ENCODE data around the gene PCK2. TPM values are rescaled to one million over a fixed set of nuclear protein-coding genes. Genes with fewer than 3 reads are reported as not detected.

Gene PCK2
- total and polyA plus RNA-seq, 9 donors, result 2.4 to 66.8 (median 5.4) TPM

DNA sequence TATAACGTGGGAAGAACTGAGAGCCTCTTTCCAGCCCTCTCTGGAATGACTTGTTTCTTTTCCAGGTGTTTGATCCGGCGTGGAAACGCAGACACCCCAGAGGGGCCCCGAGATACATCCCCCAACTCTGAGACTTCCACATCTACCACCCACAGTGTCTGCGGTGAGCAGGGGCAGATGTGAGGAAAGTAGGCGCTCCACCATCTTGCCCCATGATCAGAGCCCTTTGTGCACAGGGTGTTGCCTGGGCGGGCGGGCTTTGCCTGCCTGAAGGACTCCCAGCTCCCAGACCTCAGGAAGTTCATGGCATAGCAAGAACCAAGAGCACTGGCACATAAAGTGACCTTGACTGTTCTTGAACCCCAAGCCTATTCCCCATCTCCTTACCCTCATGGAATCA, 39.5 kb upstream of the PCK2 start:
- intact Hi-C loops (cut with DNase I), result loop anchor here in 3 of 4 donors (5.0 to 10.0 kb wide), 2 partner anchors 50 to 108 kb away; partner anchors contain the start of gene IRF9 (in 1 of the 3)
- WGBS, 3 donors, result 91 to 96% (median 95%) methylated on average over 9 of the region's 9 CpGs

DNA sequence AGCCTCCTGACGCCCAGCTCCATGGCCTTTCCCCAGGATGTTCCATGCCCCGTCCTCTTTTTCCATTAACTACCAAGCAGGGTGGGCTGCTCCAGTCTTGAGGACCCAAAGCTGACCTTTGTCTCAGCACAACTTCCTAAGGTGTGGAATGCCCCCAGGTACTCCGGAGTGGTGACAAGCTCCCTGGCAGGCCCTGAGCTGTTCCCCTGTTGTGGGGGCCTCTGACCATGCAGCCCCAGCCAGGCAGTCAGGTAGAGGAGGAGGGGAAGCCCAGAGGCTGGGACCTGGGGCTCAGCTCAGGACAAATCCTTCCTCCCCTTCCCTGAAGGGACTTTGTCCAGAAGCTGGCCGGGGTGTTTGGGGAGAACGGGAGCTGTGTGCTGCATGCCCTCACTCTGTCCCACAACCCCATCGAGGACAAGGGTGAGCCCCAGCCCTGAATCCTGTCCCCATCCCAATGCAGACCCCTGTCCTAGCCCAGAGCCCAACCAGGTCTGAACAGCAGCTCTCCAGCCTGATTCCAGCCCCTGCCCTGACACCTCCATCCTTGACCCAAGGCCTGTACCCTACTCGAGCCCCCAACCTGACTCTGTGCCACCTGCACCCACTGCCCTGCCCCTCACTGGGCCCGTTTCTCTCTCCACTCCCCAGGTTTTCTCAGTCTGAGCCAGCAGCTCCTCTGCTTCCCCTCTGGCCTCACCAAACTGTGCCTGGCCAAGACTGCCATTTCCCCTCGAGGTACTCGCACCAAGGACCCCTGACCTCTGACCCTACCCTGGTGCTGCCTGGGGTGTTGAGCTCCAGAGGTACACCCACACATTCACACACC, 37.9 kb upstream of the PCK2 start:
- TF ChIP-seq EP300 (IDR thresholded peaks at IDR 0.05) (no peak), POLR2A (IDR thresholded peaks at IDR 0.05) (no peak)
- intact Hi-C loops (cut with DNase I), result loop anchor here in 3 of 4 donors (5.0 to 10.0 kb wide), 2 partner anchors 49 to 106 kb away; partner anchors contain the start of gene IRF9 (in 1 of the 3)
- H3K27me3 ChIP-seq, result no peaks in the 10 kb centered on the region
- DNase-seq, result no peak
- H3K27ac ChIP-seq, result no peak overlapping the region
- H3K9me3 ChIP-seq, result no peaks in the 10 kb centered on the region
- H3K36me3 ChIP-seq, result no peaks in the 10 kb centered on the region
- H3K4me3 ChIP-seq, result no peak overlapping the region
- WGBS, 3 donors, result 75 to 78% (median 75%) methylated on average over 10 of the region's 10 CpGs
- peaks cover 9% of the 10 kb centered on the region for H3K4me1 ChIP-seq (ENCODE audit: insufficient read depth)

More for the DNA sequence above, 39.5 kb upstream of the PCK2 start:
- Histone ChIP-seq H3K36me3 (no peaks in the 10 kb centered on the region), H3K27me3 (no peaks in the 10 kb centered on the region), H3K4me3 (no peak overlapping the region), H3K4me1 (ENCODE audit: insufficient read depth) (peaks cover 9% of the 10 kb centered on the region), H3K27ac (no peak overlapping the region), H3K9me3 (no peaks in the 10 kb centered on the region)
- no peak for DNase-seq
- no peak for TF ChIP-seq EP300 (IDR thresholded peaks at IDR 0.05)
- no peak for TF ChIP-seq POLR2A (IDR thresholded peaks at IDR 0.05)
- TF ChIP-seq, protein P1, sequence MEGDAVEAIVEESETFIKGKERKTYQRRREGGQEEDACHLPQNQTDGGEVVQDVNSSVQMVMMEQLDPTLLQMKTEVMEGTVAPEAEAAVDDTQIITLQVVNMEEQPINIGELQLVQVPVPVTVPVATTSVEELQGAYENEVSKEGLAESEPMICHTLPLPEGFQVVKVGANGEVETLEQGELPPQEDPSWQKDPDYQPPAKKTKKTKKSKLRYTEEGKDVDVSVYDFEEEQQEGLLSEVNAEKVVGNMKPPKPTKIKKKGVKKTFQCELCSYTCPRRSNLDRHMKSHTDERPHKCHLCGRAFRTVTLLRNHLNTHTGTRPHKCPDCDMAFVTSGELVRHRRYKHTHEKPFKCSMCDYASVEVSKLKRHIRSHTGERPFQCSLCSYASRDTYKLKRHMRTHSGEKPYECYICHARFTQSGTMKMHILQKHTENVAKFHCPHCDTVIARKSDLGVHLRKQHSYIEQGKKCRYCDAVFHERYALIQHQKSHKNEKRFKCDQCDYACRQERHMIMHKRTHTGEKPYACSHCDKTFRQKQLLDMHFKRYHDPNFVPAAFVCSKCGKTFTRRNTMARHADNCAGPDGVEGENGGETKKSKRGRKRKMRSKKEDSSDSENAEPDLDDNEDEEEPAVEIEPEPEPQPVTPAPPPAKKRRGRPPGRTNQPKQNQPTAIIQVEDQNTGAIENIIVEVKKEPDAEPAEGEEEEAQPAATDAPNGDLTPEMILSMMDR (IDR thresholded peaks at IDR 0.05), result no peak

DNA sequence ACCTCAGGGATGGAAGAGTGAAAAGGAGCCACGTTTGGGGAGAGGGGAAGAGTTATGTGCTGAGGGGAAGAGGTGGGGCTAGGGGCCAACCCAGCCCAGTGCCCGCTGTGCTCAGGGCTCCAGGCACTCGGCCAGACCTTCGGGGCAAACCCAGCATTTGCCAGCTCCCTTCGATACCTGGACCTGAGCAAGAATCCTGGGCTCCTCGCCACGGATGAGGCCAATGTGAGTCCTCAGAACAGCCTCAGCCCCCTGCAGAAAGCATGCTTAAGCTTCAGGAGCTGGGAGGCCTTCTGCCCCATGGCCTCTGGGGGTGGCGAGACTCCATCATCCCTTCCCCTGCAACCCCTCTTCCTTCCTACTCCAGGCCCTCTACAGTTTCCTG, 37.3 kb upstream of the PCK2 start:
- Histone ChIP-seq H3K27me3 (no peaks in the 10 kb centered on the region), H3K36me3 (no peaks in the 10 kb centered on the region), H3K9me3 (no peaks in the 10 kb centered on the region), H3K4me3 (no peak overlapping the region), H3K4me1 (ENCODE audit: insufficient read depth) (peaks cover 9% of the 10 kb centered on the region), H3K27ac (no peak overlapping the region)
- WGBS, 3 donors, result 72 to 76% (median 73%) methylated on average over 8 of the region's 8 CpGs
- no peak for TF ChIP-seq POLR2A (IDR thresholded peaks at IDR 0.05)
- intact Hi-C loops (cut with DNase I), result loop anchor here in 3 of 4 donors (5.0 to 10.0 kb wide), 2 partner anchors 48 to 106 kb away; partner anchors contain the start of gene IRF9 (in 1 of the 3)
- peak in 1 of 5 donors; percentile 19 for DNase-seq

DNA sequence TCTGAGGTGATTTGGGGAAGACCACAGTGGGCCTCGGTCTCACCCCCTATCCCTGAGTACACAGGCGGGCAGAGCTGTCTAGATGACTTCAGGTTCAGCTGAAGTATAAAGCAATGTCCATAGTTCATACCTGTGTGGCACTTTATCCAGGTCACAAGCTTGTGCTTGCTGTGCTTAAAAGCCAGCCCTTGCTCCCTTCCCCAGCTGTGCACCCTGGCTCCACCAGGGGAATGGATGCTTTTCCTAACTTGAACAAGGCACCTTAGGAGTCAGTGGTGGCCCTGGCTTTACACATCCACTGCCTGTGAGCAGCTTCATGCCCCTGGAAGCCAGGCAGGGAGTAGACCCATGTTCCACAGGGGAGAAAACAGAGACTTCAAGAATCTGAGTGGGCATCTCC, 36.8 kb upstream of the PCK2 start:
- Histone ChIP-seq H3K36me3 (no peaks in the 10 kb centered on the region), H3K4me1 (ENCODE audit: insufficient read depth) (peaks cover 6% of the 10 kb centered on the region), H3K4me3 (no peak overlapping the region), H3K27me3 (no peaks in the 10 kb centered on the region), H3K9me3 (no peaks in the 10 kb centered on the region), H3K27ac (no peak overlapping the region)
- TF ChIP-seq, protein P1 (IDR thresholded peaks at IDR 0.05), result no peak
- no peak for TF ChIP-seq POLR2A (IDR thresholded peaks at IDR 0.05)
- intact Hi-C loops (cut with DNase I), result loop anchor here in 3 of 4 donors (5.0 to 10.0 kb wide), 2 partner anchors 48 to 105 kb away; partner anchors contain the start of gene IRF9 (in 1 of the 3)
- WGBS, 3 donors, result 80 to 100% (median 96%) methylated on average over 1 to 2 of the region's 2 CpGs
- DNase-seq, result no peak

DNA sequence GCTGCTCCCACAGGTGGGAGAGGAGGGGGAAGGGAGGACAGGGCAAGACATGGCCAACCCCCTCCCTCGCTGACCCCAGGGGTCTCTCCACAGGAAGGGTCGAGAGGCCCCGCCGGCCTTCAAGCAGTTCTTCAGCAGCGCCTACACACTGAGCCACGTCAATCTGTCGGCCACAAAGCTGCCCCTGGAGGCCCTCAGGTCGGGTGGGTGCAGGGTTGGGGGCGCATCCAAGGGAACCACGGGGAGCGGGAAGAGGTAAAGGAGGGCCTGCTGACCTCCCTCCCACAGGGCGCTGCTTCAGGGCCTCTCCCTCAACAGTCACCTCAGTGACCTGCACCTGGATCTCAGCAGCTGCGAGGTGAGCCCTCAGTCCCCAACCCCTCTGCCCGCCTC, 36.2 kb upstream of the PCK2 start:
- H3K9me3 ChIP-seq, result no peaks in the 10 kb centered on the region
- H3K4me1 ChIP-seq (ENCODE audit: insufficient read depth), result peaks cover under 1% of the 10 kb centered on the region
- H3K27ac ChIP-seq, result no peak overlapping the region
- no peaks in the 10 kb centered on the region for H3K36me3 ChIP-seq
- H3K27me3 ChIP-seq, result no peaks in the 10 kb centered on the region
- 49 to 65% (median 55%) methylated on average over 14 of the region's 14 CpGs for WGBS, 3 donors
- H3K4me3 ChIP-seq, result no peak overlapping the region
- no peak for TF ChIP-seq POLR2A (IDR thresholded peaks at IDR 0.05)
- TF ChIP-seq, protein P1 (IDR thresholded peaks at IDR 0.05), result no peak
- intact Hi-C loops (cut with DNase I), result loop anchor here in 3 of 4 donors (5.0 to 10.0 kb wide), 2 partner anchors 47 to 104 kb away; partner anchors contain the start of gene IRF9 (in 1 of the 3)
- DNase-seq, result peak in 2 of 5 donors; percentile 26 to 33
